SK-MEL-5 (cell line): ENCODE results near the gene ABHD11. TPM values are rescaled to one million over a fixed set of nuclear protein-coding genes. Genes with fewer than 3 reads are reported as not detected.

Experiments
- DNase-seq: peaks from one replicate; pipeline ENCODE4 v3.0.0-alpha.2; 2016; ENCODE audit warnings: low read depth, low spot score
- in situ Hi-C: cut with HindIII; loops from 2 replicates; pipeline ENCODE4 v1.10.0; 2016; ENCODE audit warnings: low sequenced_read_pairs, high pct_unique_total_duplicates, low pct_unique_long_range_greater_than_20kb
- total RNA-seq: library from RNA; depleted of rRNA; stranded (reverse); fragments of >200 nt; shearing (Covaris generic); gene quantifications from 2 replicates; pipeline ENCODE4 v1.2.3, GENCODE V29; 2014

Gene ABHD11
- total RNA-seq, 1 experiment from 2014 or later = 31.8 TPM

DNA sequence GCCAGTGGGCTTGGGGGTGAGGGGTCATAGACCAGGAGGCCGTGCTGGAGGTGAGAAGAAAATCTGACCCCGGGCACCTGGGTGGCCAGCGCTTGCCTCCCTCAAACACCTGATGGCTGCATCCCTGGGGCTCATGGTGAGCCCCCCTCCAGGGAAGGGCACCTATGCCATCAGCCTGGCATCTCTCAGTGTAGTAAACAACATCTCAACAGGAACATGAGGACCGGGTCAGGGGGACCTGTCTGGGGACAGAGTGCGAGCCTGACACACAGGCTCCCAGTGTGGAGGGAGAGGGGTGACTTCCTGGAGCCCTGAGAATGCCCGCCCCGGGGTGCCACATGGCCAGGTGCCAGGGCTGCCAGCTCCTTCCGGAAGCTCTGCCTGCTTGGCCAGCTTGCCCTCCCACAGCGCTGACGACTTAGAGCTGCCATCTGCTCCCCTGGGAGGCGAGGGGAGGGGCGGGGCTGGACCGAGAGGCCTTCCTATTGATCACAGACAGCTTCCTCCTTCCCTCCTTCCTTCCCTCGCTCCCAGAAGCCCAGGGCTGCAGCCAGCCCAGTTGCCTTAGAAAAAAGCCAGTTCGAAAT, 31.5 kb downstream of the ABHD11 start:
- in situ Hi-C loops = no loop called here
- no peak for DNase-seq

DNA sequence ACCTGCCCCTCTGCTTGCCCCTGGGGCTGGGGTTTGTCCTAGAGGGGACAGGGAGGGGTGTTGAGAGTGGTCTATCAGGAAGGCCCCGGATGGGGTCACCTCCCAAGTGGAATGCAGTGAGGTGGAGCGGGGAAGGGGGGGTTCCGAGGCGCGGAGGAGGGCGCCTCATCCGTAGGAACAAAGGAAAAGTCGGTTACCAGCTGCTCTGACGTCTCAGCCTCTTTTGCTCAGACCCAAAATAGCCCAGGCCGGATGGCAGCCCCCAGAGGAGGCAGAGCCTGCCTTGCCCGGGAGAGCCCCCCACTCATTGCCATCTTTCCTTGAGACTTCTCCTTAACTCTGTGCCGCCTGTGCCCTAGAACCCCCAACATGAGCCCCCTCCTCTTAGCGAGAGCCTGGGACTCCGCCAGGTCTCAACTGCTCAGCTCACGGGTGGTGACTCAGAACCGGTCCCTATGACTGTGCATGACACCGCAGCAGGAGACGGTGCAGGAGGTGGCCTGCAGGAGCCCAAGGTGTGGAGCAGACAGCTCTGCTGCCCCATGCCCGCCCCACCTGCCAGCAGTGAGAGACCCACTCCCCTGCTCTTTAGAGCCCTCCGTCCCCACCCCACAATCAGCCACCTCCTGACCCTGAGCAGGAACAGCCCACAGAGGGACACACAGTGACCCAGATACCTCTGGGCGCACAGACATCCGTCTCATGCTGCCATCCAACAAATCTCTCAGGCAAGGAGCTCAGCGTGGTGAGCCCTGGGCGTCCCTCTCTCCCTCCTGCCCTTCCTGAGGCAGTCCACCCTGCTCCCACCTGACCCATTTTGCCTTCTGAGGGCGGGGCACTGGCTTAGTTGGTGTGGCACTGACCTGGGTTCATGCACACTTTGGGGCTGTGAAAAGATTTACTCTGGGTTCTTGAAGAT, 32.2 kb downstream of the ABHD11 start:
- in situ Hi-C loops = no loop called here
- no peak for DNase-seq

DNA sequence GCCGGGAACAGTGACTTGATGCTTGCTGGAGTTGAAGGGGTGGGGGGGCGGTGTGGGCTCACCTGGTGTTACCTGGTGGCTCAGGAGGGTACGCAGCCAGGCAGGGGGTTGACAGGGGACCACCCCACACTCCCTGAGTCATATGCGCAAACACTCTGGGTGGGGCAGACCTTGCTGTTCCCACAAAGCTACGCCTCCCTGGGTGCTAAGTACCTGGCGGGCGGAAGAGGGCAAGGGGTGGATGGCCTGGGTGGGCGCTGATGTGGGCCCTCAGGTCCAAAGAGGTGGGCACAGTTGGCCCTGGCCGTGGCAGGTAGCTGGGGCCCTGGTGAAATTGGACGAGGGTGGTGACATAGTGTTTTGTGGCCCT, 33.1 kb downstream of the ABHD11 start:
- DNase-seq = no peak
- in situ Hi-C loops = no loop called here

DNA sequence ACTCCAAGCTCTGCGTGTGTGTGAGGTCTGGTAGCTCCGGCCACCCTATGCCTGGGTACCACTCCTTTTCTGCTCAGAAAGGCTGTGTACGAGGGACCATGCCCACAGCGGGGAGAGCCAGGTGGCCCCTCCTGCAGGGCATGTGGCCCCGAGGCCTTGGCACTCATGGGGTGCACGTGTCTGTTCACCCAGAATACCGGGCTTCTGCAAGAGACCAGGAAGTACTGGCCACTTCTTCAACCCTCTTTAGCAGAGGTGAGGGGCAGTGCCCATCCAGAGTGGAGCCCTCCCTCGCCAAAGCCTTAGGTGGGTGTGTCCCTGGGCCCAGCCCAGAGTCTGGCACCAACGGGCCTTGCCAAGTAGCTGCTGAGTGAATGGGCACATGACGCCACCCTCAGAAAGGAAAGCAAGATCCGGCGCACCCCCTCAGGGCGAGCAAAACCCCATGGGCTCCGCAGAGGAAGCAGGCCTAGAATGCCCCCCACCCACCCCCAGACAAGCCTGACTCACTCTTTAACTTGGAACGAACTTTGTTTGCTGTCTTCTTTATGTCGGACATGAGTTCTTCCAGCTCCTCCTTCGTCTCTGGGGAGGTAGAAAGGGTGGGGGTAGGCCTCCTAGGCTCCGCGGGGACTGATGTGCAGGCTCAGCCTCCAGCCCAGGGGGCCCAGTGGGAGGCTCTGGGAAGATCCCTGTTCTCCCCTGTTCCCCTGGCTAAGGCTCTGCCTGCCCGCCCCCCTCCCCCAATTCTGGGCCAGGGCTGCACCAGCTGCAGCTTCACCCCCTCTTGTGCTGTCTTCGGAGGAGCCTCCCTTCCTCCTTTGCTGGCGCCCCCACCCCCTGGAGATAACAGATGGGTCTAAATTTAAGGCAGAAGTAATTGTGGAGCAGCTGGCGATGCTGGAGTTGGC, 33.7 kb downstream of the ABHD11 start:
- in situ Hi-C loops = no loop called here
- DNase-seq = no peak

DNA sequence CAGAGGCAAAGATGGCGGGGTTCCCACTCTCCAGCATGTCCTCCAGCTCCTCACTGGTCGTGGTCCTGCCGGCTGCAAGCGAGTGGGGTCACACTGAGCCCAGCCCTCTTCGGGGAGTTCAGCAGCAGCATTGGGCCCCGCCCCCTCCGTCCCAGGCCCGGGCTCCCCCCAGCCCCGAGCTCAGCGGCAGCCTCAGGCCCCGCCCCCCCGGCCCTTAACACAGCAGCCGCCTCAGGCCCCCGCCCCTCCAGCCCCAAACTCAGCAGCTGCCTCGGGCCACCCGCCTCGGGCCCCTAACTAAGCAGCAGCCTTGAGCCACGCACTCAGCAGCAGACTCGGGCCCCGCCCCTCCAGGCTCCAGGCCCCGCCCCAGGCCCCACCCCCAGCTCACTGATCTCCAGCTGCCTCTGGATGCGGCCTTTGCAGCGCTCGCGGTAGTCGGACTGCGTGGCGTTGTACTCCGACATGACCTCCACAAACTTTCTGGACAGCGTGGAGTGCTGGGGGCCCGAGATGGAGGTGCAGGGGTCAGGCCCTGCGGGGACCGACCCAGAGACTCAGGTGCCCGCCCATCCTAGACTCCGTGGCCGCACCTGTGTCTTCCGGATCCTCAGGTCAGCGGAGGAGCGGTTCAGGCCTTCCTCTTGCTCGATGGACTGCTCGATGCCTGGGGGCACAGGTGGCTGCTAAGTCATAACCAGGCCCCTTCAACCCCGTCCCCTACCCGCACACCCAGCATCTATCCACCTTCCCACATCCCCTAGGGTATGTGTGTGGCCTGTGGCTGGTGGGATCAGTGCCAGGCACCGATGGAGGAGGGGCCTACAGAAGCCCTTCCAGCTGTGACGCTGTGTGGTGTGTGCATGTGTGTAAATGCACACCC, 34.6 kb downstream of the ABHD11 start:
- no peak for DNase-seq

DNA sequence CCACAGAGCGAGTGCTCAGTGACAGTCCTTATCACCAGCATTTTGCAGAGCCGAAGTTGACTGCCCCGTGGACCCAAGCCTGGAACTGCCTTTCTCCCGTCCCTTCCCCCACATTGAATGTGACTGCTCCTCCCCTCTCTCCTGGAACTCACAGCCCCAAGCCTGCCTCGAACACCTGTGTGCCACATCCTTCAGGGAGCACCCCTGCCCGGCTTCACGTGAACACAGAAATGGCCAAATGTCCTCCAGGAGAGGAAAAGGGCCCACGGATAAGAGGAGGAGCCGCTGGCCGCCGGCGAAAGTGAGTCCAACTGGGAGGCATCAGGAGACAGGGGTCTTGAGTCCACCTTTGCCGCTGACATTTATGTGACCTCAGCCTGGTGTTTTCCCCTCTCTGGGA, 35.4 kb downstream of the ABHD11 start:
- DNase-seq = no peak
- in situ Hi-C loops = no loop called here

More for the DNA sequence above, 34.6 kb downstream of the ABHD11 start:
- in situ Hi-C loops = no loop called here

DNA sequence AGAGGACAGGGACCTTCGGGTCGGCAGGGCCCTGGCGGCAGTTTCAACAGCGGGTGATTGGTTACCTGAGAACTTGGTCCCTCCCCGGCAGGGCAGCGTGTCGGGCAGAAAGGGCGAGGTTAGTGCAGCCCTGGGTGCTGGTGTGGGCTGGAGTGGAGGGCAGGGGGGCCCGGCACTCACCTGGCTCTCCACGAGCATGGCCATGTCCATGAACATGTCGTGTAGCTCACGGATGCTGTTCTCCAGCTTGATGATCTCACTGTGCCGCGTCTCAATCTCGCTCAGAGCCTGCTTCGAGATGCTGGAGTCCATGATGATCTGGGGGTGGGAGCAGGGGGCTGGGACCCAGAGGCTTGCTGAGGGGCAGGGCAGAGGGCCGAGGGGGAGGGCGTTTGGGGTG, 35.9 kb downstream of the ABHD11 start:
- in situ Hi-C loops = no loop called here
- no peak for DNase-seq

DNA sequence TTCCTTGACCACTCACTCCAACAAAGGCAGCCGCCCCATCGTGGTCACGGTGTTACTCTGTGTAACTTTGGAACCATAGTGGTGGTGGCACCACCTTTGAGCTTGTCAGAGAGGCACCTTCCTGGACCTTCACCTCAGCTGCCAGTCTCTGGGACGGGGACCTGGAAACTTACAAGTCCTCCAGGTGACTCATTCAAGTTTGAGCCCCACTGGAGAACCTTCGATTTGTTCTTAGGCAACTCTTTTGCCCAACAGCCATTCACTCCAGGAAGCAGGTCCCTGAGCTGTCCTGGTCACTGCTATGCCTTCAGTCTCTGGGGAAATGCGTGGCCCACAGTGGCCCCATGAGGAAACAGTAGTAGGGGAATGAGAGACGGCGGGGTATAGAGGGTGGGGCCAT, 36.4 kb downstream of the ABHD11 start:
- in situ Hi-C loops = no loop called here
- DNase-seq = no peak

DNA sequence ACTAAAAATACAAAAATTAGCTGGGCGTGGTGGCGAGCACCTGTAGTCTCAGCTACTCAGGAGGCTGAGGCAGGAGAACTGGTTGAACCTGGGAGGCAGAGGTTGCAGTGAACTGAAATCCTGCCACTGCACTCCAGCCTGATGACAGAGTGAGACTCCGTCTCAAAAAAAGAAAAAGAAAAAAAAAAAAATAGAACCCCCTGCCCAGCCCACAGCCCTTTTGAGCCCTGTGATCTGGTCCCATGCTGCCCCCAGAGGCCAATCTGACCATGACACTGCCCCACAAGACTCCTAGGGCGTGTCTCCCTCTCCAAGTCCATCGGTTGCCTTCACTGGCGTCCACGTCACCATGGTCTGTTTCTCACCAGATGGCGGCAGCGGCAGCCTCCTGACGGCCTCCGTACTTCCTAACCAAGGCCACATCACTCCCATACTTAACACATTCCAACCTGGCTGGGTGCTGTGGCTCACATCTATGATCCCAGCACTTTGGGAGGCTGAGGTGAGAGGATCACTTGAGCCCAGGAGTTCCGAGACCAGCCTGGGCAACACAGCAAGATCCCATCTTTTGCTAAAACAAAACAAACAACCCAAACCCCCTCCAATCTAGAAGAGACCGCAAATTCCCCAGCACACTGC, 37.1 kb downstream of the ABHD11 start:
- in situ Hi-C loops = no loop called here
- DNase-seq = peak; percentile 87

DNA sequence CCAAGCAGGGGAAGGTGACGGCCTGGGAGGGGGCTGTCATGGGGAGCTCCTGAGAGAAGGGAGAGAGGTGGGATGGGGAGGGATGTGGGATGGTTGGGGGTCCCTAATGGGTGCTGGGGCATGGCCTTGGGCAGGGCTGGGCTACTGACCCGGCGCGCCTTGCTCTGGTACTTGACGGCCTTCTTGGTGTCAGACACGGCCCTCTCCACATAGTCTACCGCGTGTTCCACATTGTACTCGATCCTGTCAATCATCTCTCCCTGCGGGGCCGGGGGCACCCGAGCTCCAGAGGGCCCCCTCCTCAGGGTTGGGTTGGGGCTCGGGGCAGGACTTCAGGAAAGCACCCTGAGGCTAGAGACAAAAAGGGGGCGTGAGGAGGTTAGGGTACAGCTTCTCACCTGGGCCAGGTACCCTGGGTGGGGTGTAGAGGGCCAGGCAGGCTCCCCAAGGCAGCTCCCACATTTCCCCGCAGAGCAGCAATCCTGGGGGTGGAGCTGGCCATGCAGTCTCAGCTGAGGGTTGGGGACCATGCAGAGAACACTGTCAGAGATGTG, 37.9 kb downstream of the ABHD11 start:
- no peak for DNase-seq
- in situ Hi-C loops = no loop called here

DNA sequence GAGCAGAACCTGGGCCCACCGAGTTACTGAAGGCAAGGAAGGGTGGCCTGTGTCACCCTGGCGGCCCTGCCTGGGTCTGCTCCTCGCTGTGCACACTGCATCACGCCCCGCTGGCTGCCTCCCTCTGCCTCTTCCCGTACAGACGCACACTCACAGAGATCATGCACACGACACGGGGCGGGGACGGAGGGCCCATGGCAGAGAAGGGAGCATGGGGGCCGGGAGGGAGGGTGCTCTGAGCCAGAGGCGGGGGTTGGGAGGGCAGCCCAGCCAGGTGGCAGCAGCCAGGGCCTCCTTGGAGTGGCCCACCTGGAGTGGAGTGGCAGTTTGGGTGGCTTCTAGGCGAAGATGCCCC, 38.6 kb downstream of the ABHD11 start:
- in situ Hi-C loops = no loop called here
- no peak for DNase-seq

DNA sequence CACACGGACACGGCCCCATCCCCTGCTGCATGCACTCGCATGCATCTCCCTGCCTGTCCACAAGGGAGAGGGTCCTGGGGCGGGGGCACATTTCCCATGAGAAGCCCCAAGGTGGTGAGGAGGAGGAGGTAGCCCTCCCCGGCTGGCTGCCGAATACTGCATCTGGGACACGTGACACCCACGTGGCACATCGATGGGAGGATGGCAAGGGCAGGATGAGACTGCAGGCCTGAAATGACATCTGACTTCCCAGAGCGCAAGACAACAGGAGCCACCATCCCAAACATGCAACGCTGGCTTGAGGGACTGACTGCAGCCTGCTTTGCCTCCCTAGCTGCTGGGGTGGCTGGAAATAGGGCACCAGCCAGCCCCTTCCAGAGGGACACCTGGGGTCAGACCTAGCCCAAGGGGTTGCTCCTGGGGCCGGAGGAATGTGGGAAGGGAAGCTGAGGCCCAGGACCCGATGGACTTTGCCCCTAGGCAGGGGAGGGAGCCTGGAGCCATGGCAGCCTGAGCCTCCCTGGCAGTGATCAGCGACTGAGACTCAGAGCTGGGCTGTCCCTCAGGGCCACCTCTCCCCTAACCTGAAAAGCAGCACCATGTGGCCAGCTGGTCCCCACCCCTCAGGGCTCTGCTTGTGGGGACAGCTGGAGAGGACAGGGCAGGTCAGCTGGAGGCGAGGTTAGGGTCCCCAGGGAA, 39.1 kb downstream of the ABHD11 start:
- in situ Hi-C loops = no loop called here
- peak; percentile 24 for DNase-seq

DNA sequence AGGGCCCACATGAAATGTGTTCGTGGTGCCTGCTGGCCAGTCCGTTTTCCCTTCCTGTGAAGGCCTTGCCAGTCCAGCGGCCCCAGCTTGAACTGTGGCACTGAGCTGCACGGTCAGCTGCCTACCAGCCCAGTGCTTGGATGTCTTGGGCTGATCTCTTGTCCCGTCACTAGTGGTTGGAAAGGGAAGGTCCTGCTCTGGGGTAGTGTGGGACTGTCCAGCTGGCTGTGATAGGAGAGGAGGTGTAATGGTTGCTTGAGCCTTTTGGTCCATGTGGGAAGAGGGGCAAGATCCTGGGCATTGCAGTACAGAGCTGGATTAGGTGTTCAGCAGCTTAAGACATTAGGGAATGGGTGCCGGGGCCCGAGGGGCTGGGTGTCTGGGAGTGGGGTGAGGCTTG, 40.2 kb downstream of the ABHD11 start:
- DNase-seq = no peak
- in situ Hi-C loops = no loop called here

DNA sequence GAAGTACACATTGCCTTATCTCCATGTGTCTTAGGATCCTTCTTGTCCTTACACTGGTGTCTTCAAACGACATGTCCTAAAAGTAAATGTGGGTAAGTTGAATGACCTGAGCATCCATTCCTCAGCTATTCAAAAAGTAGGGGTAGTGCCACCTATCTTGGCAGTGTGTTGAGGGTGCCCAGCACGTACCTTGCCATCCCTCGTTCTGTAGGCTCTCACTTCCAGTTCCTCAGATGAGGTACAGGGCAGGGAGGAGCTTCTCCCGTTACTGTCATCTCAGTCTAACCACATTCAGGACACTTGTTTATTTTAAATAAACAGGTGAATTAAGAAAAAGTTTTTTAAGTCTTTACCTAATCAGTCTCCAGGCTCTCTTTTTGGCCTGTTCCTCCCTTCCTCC, 42.2 kb downstream of the ABHD11 start:
- no peak for DNase-seq
- in situ Hi-C loops = no loop called here

DNA sequence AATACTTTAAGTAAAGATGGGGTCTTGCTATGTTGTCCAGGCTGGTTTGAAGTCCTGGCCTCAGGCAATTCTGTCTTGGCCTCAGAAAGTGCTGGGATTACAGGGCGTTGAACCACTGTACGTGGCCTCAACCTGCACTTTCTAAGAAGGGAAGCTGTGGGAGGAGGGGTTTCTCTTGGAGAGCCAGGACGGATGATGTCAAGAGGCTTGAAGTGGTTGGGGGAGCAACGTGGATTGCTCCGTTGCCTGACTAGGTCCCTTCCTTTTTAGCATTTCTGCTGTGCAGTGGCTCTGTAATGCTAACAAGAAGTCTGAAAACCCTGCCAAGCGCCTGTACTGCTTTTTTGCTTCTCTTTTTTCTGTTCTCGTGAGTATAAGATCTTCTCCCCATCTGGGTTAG, 48.0 kb downstream of the ABHD11 start:
- no peak for DNase-seq
- in situ Hi-C loops = no loop called here

DNA sequence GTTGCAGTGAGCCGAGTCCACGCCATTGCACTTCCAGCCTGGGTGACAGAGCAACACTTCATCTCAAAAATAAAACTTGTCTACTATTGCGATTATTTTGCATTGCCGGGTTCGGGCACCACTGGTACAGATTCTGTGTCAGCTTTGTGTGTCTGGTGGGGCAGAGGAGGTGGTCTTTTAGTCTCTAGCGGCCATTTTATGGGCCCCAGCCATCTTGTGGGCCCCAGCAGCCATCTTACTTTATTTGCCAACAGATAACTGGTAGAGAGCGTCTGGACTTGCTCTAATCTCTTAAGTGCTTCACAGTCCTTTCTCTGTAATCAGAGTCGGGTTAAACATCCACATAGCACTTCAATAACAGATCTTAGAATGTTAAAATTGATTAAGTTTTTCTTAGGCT, 50.3 kb downstream of the ABHD11 start:
- no peak for DNase-seq
- in situ Hi-C loops = no loop called here
